GM12878 (cell line): Measurements from ENCODE around the gene CACNG4. TPM values are rescaled to one million over a fixed set of nuclear protein-coding genes. Genes with fewer than 3 reads are reported as not detected.

Source experiments
- ATAC-seq: fragments of 200-7000 bp; cut with Tn5 transposase; 3 replicates; pipeline ENCODE4 v1.9.1; 2020; ENCODE audit warnings: mild to moderate bottlenecking, moderate library complexity
- BruUV-seq: library from RNA; stranded (reverse); fragments of 400-500 nt; replicated peaks from 2 replicates; lab custom pipeline; 2021; lab: Mats Ljungman, UMichigan
- CTCF ChIA-PET: fragments of 300-600 bp; sonication (Branson Sonifier 250); formaldehyde crosslinking; extraction: SDS; loops from one replicate; lab custom pipeline; 2021; ENCODE audit warnings: inconsistent platforms; lab: Yijun Ruan, JAX
- POLR2A ChIA-PET: fragments of 350-600 bp; formaldehyde crosslinking; extraction: SDS; loops from one replicate; lab custom pipeline; 2021; ENCODE audit warnings: inconsistent platforms; lab: Charles Lee
- RAD21 ChIA-PET: fragments of 300-600 bp; sonication (Branson Sonifier 250); formaldehyde crosslinking; loops from one replicate; lab custom pipeline; 2023; ENCODE audit warnings: antibody characterized with exemption; ENCODE audit not compliant: unreplicated experiment; lab: Charles Lee
- SMC1A ChIA-PET: fragments of 300-600 bp; sonication (Branson Sonifier 250); formaldehyde crosslinking; loops from one replicate; lab custom pipeline; 2023; ENCODE audit not compliant: unreplicated experiment, uncharacterized antibody; lab: Charles Lee
- DNase-seq: peaks from one replicate; pipeline ENCODE4 v3.0.0-alpha.2; 2011; ENCODE audit warnings: low read depth, low spot score
- FAIRE-seq: peaks from 3 replicates; lab custom pipeline; 2011; peaks lifted over from hg19 to GRCh38; lab: Jason Lieb, UNC
- H2AFZ ChIP-seq: 2 replicates; pipeline ENCODE4 v1.6.0; 2011; ENCODE audit warnings: low read depth, low read length, control low read depth; ENCODE audit not compliant: control insufficient read depth
- H3K27ac ChIP-seq: 2 replicates; pipeline ENCODE4 v1.5.1; 2011; ENCODE audit warnings: control low read depth; ENCODE audit not compliant: control insufficient read depth, insufficient read depth
- H3K27me3 ChIP-seq, 2 experiments: replicated peaks in 1 of 2; 2 replicates each; pipeline versions ENCODE4 v1.6.0 to v1.6.1; 2011; ENCODE audit warnings: low read length in 1 of 2; ENCODE audit not compliant: control insufficient read depth in 2 of 2, insufficient read depth in 2 of 2
- H3K36me3 ChIP-seq, 2 experiments: 2 replicates each; pipeline ENCODE4 v1.5.1; 2011; ENCODE audit warnings: low read length in 1 of 2; ENCODE audit not compliant: control insufficient read depth in 2 of 2, insufficient read depth in 2 of 2
- H3K4me1 ChIP-seq: 2 replicates; pipeline ENCODE4 v1.6.1; 2011; ENCODE audit warnings: mild to moderate bottlenecking, low read length, moderate library complexity, mixed read lengths; ENCODE audit not compliant: control insufficient read depth, insufficient read depth
- H3K4me2 ChIP-seq: 2 replicates; pipeline ENCODE4 v1.6.0; 2011; ENCODE audit warnings: control low read depth; ENCODE audit not compliant: control insufficient read depth, insufficient read depth
- H3K4me3 ChIP-seq: fragments of 200-600 bp; sonication (generic); 2 replicates; pipeline ENCODE4 v1.5.1; 2016
- H3K79me2 ChIP-seq: 2 replicates; pipeline ENCODE4 v1.6.0; 2011; ENCODE audit warnings: low read length; ENCODE audit not compliant: control insufficient read depth, insufficient read depth
- H3K9ac ChIP-seq: 2 replicates; pipeline ENCODE4 v1.8.0; 2011; ENCODE audit warnings: low read length, control low read depth, mixed read lengths; ENCODE audit not compliant: control insufficient read depth, insufficient read depth
- H3K9me3 ChIP-seq: replicated peaks from 3 replicates; pipeline ENCODE4 v1.5.1; 2011; ENCODE audit warnings: mild to moderate bottlenecking, low read length; ENCODE audit not compliant: control insufficient read depth, insufficient read depth
- H4K20me1 ChIP-seq: 2 replicates; pipeline ENCODE4 v1.6.0; 2011; ENCODE audit not compliant: control insufficient read depth, insufficient read depth
- CHD2 ChIP-seq: IDR thresholded peaks from 2 replicates; pipeline ENCODE4 v1.6.1; 2011; ENCODE audit warnings: low read depth, low read length, improper control_type of control experiment, borderline replicate concordance
- EGR1 ChIP-seq, 2 experiments: IDR thresholded peaks; 1 replicate in 1 of 2; 2 replicates in 1 of 2; pipeline ENCODE4 v1.6.1; 2011 to 2012; ENCODE audit warnings: low read depth in 2 of 2, low read length in 2 of 2, borderline replicate concordance in 1 of 2, mild to moderate bottlenecking in 1 of 2, moderate library complexity in 1 of 2
- IKZF1 ChIP-seq: fragments of 450-650 bp; conservative IDR thresholded peaks from 2 replicates; pipeline ENCODE4 v1.6.1; 2017; ENCODE audit warnings: antibody characterized with exemption, mild to moderate bottlenecking
- MYB ChIP-seq: fragments of 150-350 bp; IDR thresholded peaks from 2 replicates; pipeline ENCODE4 v1.6.1; 2014; ENCODE audit warnings: mild to moderate bottlenecking, low read depth, low read length, borderline replicate concordance
- POLR2AphosphoS2 ChIP-seq: IDR thresholded peaks from 2 replicates; pipeline ENCODE4 v1.6.1; 2011; ENCODE audit warnings: low read depth, mild to moderate bottlenecking, low read length, improper control_type of control experiment, moderate library complexity
- RB1 ChIP-seq: fragments of 450-650 bp; formaldehyde crosslinking; IDR thresholded peaks from 2 replicates; pipeline ENCODE4 v1.6.1; 2017; ENCODE audit warnings: mild to moderate bottlenecking, borderline replicate concordance
- SP1 ChIP-seq: IDR thresholded peaks from one replicate; pipeline ENCODE4 v1.6.1; 2011; ENCODE audit warnings: low read depth, low read length
- ZZZ3 ChIP-seq: IDR thresholded peaks from 2 replicates; pipeline ENCODE4 v1.6.1; 2011; ENCODE audit warnings: low read depth; ENCODE audit not compliant: control insufficient read depth, insufficient read length
- WGBS: methylation state at CpG from one replicate; pipeline ENCODE4 v1.1.6; 2016; ENCODE audit warnings: low lambda C conversion rate; ENCODE audit not compliant: insufficient replicate concordance, insufficient coverage; ENCODE audit errors: missing lambda C conversion rate; 5-methylcytosine and 5-hydroxymethylcytosine counted together
- in situ Hi-C: fragments of 300-500 bp; cut with MboI; formaldehyde crosslinking; loops from 9 replicates; pipeline ENCODE4 v1.14.3; 2018; ENCODE audit warnings: mixed read lengths
- intact Hi-C: fragments of 100-400 bp; cut with micrococcal nuclease; formaldehyde crosslinking; loops from one replicate; pipeline ENCODE4 v1.14.2; 2022; ENCODE audit not compliant: unreplicated experiment
- polyA plus RNA-seq, 11 experiments: library from polyadenylated mRNA; depleted of rRNA in 4 of 11; unstranded in 6 of 11; stranded (reverse) in 5 of 11; fragments of >200 nt; fragmentation: Nextera tagmentation in 4 of 11; fragmentation: Illumina TruSeq in 1 of 11; extraction: Ambion mirVana in 4 of 11; extraction: Trizol in 1 of 11; gene quantifications; 1 replicate in 1 of 11; 2 replicates in 10 of 11; pipeline versions ENCODE4 v1.2.1 to v1.2.3, GENCODE V29; 2011 to 2016; ENCODE audit warnings: inconsistent platforms in 2 of 11, missing spikeins in 2 of 11, low read depth in 1 of 11
- total RNA-seq, 4 experiments: library from RNA; depleted of rRNA in 3 of 4; stranded (reverse); fragments of >200 nt in 3 of 4; fragmentation: Illumina TruSeq in 1 of 4; extraction: Trizol in 1 of 4; gene quantifications; 2 replicates each; pipeline versions ENCODE4 v1.2.1 to v1.2.3, GENCODE V29; 2013 to 2021
- TF ChIP-seq, protein P1 (sequence below): IDR thresholded peaks from 2 replicates; pipeline ENCODE4 v1.6.1; 2012; ENCODE audit warnings: low read length, inconsistent platforms
- TF ChIP-seq, protein P2 (sequence below): fragments of 450-650 bp; IDR thresholded peaks from 2 replicates; pipeline ENCODE4 v1.6.1; 2017; ENCODE audit warnings: antibody characterized with exemption, mild to moderate bottlenecking, moderate library complexity

CACNG4 gene
- total and polyA plus RNA-seq, 10 of the 15 experiments (the other 5 are each of a cell fraction or from before 2014, with no cell fraction given), result 0.08 TPM; not detected in 8

DNA sequence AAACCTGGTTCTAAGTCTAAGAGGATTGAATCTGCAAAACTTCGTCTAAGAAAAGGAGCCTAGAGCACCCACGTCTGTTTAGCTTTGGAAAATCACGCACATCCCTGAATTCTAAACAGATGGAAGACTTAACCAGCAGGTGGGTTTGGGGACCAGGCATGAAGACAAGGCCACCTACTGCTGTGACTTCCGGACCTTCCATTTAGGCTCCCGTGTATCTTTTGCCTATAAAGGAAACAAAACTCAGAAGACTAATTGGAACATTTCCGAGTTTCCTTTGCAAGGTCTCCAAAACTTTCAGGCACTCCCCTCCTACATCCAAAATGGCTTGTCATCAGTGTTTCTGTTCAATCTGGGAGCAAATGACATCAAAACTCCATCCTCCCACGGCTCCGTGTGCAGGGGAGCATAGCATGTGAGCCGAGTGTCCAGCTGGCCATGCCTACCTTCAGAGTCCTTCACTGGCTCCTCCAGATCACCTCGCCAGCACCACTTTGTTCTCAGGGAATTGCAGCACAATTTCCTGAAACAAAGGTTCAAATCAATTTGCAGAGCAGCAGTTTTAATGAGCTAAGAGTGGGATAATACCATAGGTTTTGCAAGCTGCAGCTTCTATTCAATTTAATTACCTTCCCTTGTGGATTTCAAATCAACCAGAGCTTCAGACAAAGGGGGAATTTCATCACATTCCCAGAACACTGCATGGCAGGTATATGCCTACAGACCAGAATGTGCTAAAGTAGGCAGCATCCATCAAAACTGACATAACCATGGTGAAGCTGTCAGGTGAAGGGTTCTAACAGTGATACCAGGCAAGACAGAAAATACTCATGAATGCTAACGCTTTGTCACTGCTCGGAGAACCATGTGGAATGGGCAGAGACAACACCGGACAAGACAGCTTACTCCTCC, 103.3 kb downstream of the CACNG4 start:
- in situ Hi-C loops, result no loop called here
- POLR2A ChIA-PET, result interaction anchor here (0.5 to 1.6 kb wide), 4 partner anchors 9 to 171 kb away, joined by 3 to 4 read pairs (median 4); no protein-coding TSS in a partner anchor

More for the DNA sequence above, 103.3 kb downstream of the CACNG4 start:
- Histone ChIP-seq H2AFZ (no peak overlapping the region), H3K4me2 (no peak overlapping the region), H3K36me3 (no peaks in the 10 kb centered on the region), H3K9ac (no peak overlapping the region), H3K4me3 (no peak overlapping the region), H3K4me1 (no peaks in the 10 kb centered on the region), H3K27ac (no peak overlapping the region), H4K20me1 (no peaks in the 10 kb centered on the region), H3K79me2 (no peaks in the 10 kb centered on the region), H3K9me3 (no peaks in the 10 kb centered on the region), H3K27me3 (no peaks in the 10 kb centered on the region)
- RAD21 ChIA-PET, result interaction anchor here (0.8 kb wide), 1 partner anchor 13 kb away, joined by 3 read pairs; no protein-coding TSS in a partner anchor
- TF ChIP-seq, protein P1, sequence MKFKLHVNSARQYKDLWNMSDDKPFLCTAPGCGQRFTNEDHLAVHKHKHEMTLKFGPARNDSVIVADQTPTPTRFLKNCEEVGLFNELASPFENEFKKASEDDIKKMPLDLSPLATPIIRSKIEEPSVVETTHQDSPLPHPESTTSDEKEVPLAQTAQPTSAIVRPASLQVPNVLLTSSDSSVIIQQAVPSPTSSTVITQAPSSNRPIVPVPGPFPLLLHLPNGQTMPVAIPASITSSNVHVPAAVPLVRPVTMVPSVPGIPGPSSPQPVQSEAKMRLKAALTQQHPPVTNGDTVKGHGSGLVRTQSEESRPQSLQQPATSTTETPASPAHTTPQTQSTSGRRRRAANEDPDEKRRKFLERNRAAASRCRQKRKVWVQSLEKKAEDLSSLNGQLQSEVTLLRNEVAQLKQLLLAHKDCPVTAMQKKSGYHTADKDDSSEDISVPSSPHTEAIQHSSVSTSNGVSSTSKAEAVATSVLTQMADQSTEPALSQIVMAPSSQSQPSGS, result no peak
- TF ChIP-seq ZZZ3 (no peak), POLR2AphosphoS2 (no peak), RB1 (no peak), MYB (no peak), CHD2 (no peak), IKZF1 (no peak), SP1 (no peak), EGR1 (IDR thresholded peaks at IDR 0.05; ENCODE audit: borderline replicate concordance in 1 of 2, low read depth in 2 of 2, low read length in 2 of 2) (no peak)
- TF ChIP-seq, protein P2, sequence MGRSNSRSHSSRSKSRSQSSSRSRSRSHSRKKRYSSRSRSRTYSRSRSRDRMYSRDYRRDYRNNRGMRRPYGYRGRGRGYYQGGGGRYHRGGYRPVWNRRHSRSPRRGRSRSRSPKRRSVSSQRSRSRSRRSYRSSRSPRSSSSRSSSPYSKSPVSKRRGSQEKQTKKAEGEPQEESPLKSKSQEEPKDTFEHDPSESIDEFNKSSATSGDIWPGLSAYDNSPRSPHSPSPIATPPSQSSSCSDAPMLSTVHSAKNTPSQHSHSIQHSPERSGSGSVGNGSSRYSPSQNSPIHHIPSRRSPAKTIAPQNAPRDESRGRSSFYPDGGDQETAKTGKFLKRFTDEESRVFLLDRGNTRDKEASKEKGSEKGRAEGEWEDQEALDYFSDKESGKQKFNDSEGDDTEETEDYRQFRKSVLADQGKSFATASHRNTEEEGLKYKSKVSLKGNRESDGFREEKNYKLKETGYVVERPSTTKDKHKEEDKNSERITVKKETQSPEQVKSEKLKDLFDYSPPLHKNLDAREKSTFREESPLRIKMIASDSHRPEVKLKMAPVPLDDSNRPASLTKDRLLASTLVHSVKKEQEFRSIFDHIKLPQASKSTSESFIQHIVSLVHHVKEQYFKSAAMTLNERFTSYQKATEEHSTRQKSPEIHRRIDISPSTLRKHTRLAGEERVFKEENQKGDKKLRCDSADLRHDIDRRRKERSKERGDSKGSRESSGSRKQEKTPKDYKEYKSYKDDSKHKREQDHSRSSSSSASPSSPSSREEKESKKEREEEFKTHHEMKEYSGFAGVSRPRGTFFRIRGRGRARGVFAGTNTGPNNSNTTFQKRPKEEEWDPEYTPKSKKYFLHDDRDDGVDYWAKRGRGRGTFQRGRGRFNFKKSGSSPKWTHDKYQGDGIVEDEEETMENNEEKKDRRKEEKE, result no peak
- 67% methylated on average over 13 of the region's 13 CpGs for WGBS
- FAIRE-seq (no peak), ATAC-seq (no peak), DNase-seq (no peak)
- CTCF ChIA-PET, result interaction anchor here (0.6 to 1.6 kb wide), 4 partner anchors 11 to 340 kb away, joined by 3 to 7 read pairs (median 5); no protein-coding TSS in a partner anchor
- SMC1A ChIA-PET, result interaction anchor here (0.8 to 1.3 kb wide), 5 partner anchors 9 to 113 kb away, joined by 3 to 4 read pairs (median 3); no protein-coding TSS in a partner anchor
- BruUV-seq, result no TSS peak
- intact Hi-C loops, result no loop called here
